ENCODE data around the gene FAM200A.
"Not testable (repeated sequence)": the region's sequence is repeated elsewhere in the genome, so short reads cannot be mapped to it uniquely, and the experiment has no call there.

Gene FAM200A

GRCh38 chr7:99551767-99552463 lies at the start of gene FAM200A:
Gene FAM200A (minus strand): TSS chr7:99552114. CDS start chr7:99548407, 3,707 bp downstream.
- peak; percentile 88 for DNase-seq

- DNase-seq, result no peak
Measured at GRCh38 chr7:99599836-99600235, 47.9 kb upstream of the FAM200A start.

- no peak for DNase-seq
Measured at GRCh38 chr7:99597762-99598501, 46.0 kb upstream of the FAM200A start, which contains the start of gene TMEM225B. Gene TMEM225B (plus strand): TSS chr7:99598267. CDS start chr7:99604389, 6,122 bp downstream.

- DNase-seq, result no peak
Measured at GRCh38 chr7:99596408-99596955, 44.6 kb upstream of the FAM200A start.

- DNase-seq, result no peak
Measured at GRCh38 chr7:99594948-99595745, 43.2 kb upstream of the FAM200A start.

GRCh38 chr7:99588868-99589267 lies 37.0 kb upstream of the FAM200A start:
- DNase-seq, result no peak

GRCh38 chr7:99580778-99581332 lies 28.9 kb upstream of the FAM200A start:
- DNase-seq, result not testable (repeated sequence)

- peak; percentile 42 for DNase-seq
Measured at GRCh38 chr7:99579956-99580777, 28.3 kb upstream of the FAM200A start.

GRCh38 chr7:99579281-99579955 lies 27.5 kb upstream of the FAM200A start:
- DNase-seq, result no peak

- no peak for DNase-seq
Measured at GRCh38 chr7:99576251-99576650, 24.3 kb upstream of the FAM200A start.

- no peak for DNase-seq
Measured at GRCh38 chr7:99573257-99573656, 21.3 kb upstream of the FAM200A start.

- no peak for DNase-seq
Measured at GRCh38 chr7:99571768-99572167, 19.9 kb upstream of the FAM200A start.

GRCh38 chr7:99568770-99569169 lies 16.9 kb upstream of the FAM200A start:
- DNase-seq, result not testable (repeated sequence)

- no peak for DNase-seq
Measured at GRCh38 chr7:99563650-99564049, 11.7 kb upstream of the FAM200A start.

GRCh38 chr7:99562832-99563231 lies 10.9 kb upstream of the FAM200A start:
- DNase-seq, result no peak

GRCh38 chr7:99562114-99562784 lies 10.3 kb upstream of the FAM200A start:
- no peak for DNase-seq

GRCh38 chr7:99561737-99562051 lies 9.8 kb upstream of the FAM200A start:
- no peak for DNase-seq

- DNase-seq, result no peak
Measured at GRCh38 chr7:99560834-99561736, 9.2 kb upstream of the FAM200A start.

- DNase-seq, result no peak
Measured at GRCh38 chr7:99559175-99559915, 7.4 kb upstream of the FAM200A start.

Data from CD4-positive, alpha-beta T cell treated with Interferon gamma for 1 hour (primary cell).